GM12878 (cell line): Measurements from ENCODE around the gene VSTM4. TPM values are rescaled to one million over a fixed set of nuclear protein-coding genes. Genes with fewer than 3 reads are reported as not detected.

Source experiments
- ATAC-seq: fragments of 200-7000 bp; cut with Tn5 transposase; 3 replicates; pipeline ENCODE4 v1.9.1; 2020; ENCODE audit warnings: mild to moderate bottlenecking, moderate library complexity
- BruUV-seq: library from RNA; stranded (reverse); fragments of 400-500 nt; replicated peaks from 2 replicates; lab custom pipeline; 2021; lab: Mats Ljungman, UMichigan
- CTCF ChIA-PET: fragments of 300-600 bp; sonication (Branson Sonifier 250); formaldehyde crosslinking; extraction: SDS; loops from one replicate; lab custom pipeline; 2021; ENCODE audit warnings: inconsistent platforms; lab: Yijun Ruan, JAX
- POLR2A ChIA-PET: fragments of 350-600 bp; formaldehyde crosslinking; extraction: SDS; loops from one replicate; lab custom pipeline; 2021; ENCODE audit warnings: inconsistent platforms; lab: Charles Lee
- RAD21 ChIA-PET: fragments of 300-600 bp; sonication (Branson Sonifier 250); formaldehyde crosslinking; loops from one replicate; lab custom pipeline; 2023; ENCODE audit warnings: antibody characterized with exemption; ENCODE audit not compliant: unreplicated experiment; lab: Charles Lee
- SMC1A ChIA-PET: fragments of 300-600 bp; sonication (Branson Sonifier 250); formaldehyde crosslinking; loops from one replicate; lab custom pipeline; 2023; ENCODE audit not compliant: unreplicated experiment, uncharacterized antibody; lab: Charles Lee
- DNase-seq: peaks from one replicate; pipeline ENCODE4 v3.0.0-alpha.2; 2011; ENCODE audit warnings: low read depth, low spot score
- FAIRE-seq: peaks from 3 replicates; lab custom pipeline; 2011; peaks lifted over from hg19 to GRCh38; lab: Jason Lieb, UNC
- H2AFZ ChIP-seq: 2 replicates; pipeline ENCODE4 v1.6.0; 2011; ENCODE audit warnings: low read depth, low read length, control low read depth; ENCODE audit not compliant: control insufficient read depth
- H3K27ac ChIP-seq: 2 replicates; pipeline ENCODE4 v1.5.1; 2011; ENCODE audit warnings: control low read depth; ENCODE audit not compliant: control insufficient read depth, insufficient read depth
- H3K27me3 ChIP-seq, 2 experiments: replicated peaks in 1 of 2; 2 replicates each; pipeline versions ENCODE4 v1.6.0 to v1.6.1; 2011; ENCODE audit warnings: low read length in 1 of 2; ENCODE audit not compliant: control insufficient read depth in 2 of 2, insufficient read depth in 2 of 2
- H3K36me3 ChIP-seq, 2 experiments: 2 replicates each; pipeline ENCODE4 v1.5.1; 2011; ENCODE audit warnings: low read length in 1 of 2; ENCODE audit not compliant: control insufficient read depth in 2 of 2, insufficient read depth in 2 of 2
- H3K4me1 ChIP-seq: 2 replicates; pipeline ENCODE4 v1.6.1; 2011; ENCODE audit warnings: mild to moderate bottlenecking, low read length, moderate library complexity, mixed read lengths; ENCODE audit not compliant: control insufficient read depth, insufficient read depth
- H3K4me2 ChIP-seq: 2 replicates; pipeline ENCODE4 v1.6.0; 2011; ENCODE audit warnings: control low read depth; ENCODE audit not compliant: control insufficient read depth, insufficient read depth
- H3K4me3 ChIP-seq: fragments of 200-600 bp; sonication (generic); 2 replicates; pipeline ENCODE4 v1.5.1; 2016
- H3K79me2 ChIP-seq: 2 replicates; pipeline ENCODE4 v1.6.0; 2011; ENCODE audit warnings: low read length; ENCODE audit not compliant: control insufficient read depth, insufficient read depth
- H3K9ac ChIP-seq: 2 replicates; pipeline ENCODE4 v1.8.0; 2011; ENCODE audit warnings: low read length, control low read depth, mixed read lengths; ENCODE audit not compliant: control insufficient read depth, insufficient read depth
- H3K9me3 ChIP-seq: replicated peaks from 3 replicates; pipeline ENCODE4 v1.5.1; 2011; ENCODE audit warnings: mild to moderate bottlenecking, low read length; ENCODE audit not compliant: control insufficient read depth, insufficient read depth
- H4K20me1 ChIP-seq: 2 replicates; pipeline ENCODE4 v1.6.0; 2011; ENCODE audit not compliant: control insufficient read depth, insufficient read depth
- CBX5 ChIP-seq: sonication (generic); IDR thresholded peaks from 2 replicates; pipeline ENCODE4 v1.6.1; 2016; ENCODE audit warnings: low read depth, moderate library complexity, mild to moderate bottlenecking, inconsistent platforms
- FOXM1 ChIP-seq: IDR thresholded peaks from 2 replicates; pipeline ENCODE4 v1.6.1; 2012; ENCODE audit warnings: low read depth, mild to moderate bottlenecking, inconsistent platforms, low read length, moderate library complexity
- HDAC6 ChIP-seq: fragments of 200-600 bp; sonication (generic); IDR thresholded peaks from one replicate; pipeline ENCODE4 v1.8.0; 2017; ENCODE audit warnings: antibody characterized with exemption; ENCODE audit not compliant: unreplicated experiment
- IRF3 ChIP-seq: fragments of 450-650 bp; IDR thresholded peaks from 2 replicates; pipeline ENCODE4 v1.6.1; 2014; ENCODE audit warnings: mild to moderate bottlenecking
- MEF2B ChIP-seq: fragments of 450-650 bp; IDR thresholded peaks from 2 replicates; pipeline ENCODE4 v1.6.1; 2018; ENCODE audit warnings: mild to moderate bottlenecking, moderate library complexity; ENCODE audit not compliant: partially characterized antibody, poor library complexity, severe bottlenecking
- MTA2 ChIP-seq: fragments of 450-650 bp; IDR thresholded peaks from 2 replicates; pipeline ENCODE4 v1.6.1; 2016; ENCODE audit warnings: low read depth, mild to moderate bottlenecking, moderate library complexity
- MTA3 ChIP-seq: IDR thresholded peaks from 2 replicates; pipeline ENCODE4 v1.6.1; 2012; ENCODE audit warnings: low read length, inconsistent platforms, borderline replicate concordance
- NR2C2 ChIP-seq: IDR thresholded peaks from 2 replicates; pipeline ENCODE4 v1.6.1; 2011; ENCODE audit warnings: borderline replicate concordance, low read depth; ENCODE audit not compliant: control insufficient read depth, insufficient read length
- PML ChIP-seq: IDR thresholded peaks from 2 replicates; pipeline ENCODE4 v1.6.1; 2012; ENCODE audit warnings: low read length, inconsistent platforms
- POLR2A ChIP-seq: IDR thresholded peaks from 2 replicates; pipeline ENCODE4 v1.6.1; 2011; ENCODE audit warnings: low read depth, mild to moderate bottlenecking, low read length
- POLR2AphosphoS2 ChIP-seq: IDR thresholded peaks from 2 replicates; pipeline ENCODE4 v1.6.1; 2011; ENCODE audit warnings: low read depth, mild to moderate bottlenecking, low read length, improper control_type of control experiment, moderate library complexity
- RFX5 ChIP-seq: IDR thresholded peaks from 2 replicates; pipeline ENCODE4 v1.6.1; 2011; ENCODE audit warnings: low read depth, low read length, improper control_type of control experiment
- SMARCA5 ChIP-seq: fragments of 450-650 bp; IDR thresholded peaks from 2 replicates; pipeline ENCODE4 v1.6.1; 2017; ENCODE audit warnings: mild to moderate bottlenecking
- SMC3 ChIP-seq: IDR thresholded peaks from 2 replicates; pipeline ENCODE4 v1.6.1; 2011; ENCODE audit warnings: low read length, improper control_type of control experiment, borderline replicate concordance
- SREBF1 ChIP-seq: IDR thresholded peaks from 2 replicates; pipeline ENCODE4 v1.6.1; 2012; ENCODE audit warnings: mild to moderate bottlenecking, low read length
- USF1 ChIP-seq: IDR thresholded peaks from 2 replicates; pipeline ENCODE4 v1.6.1; 2011; ENCODE audit warnings: borderline replicate concordance, low read depth, mild to moderate bottlenecking, moderate library complexity, mixed read lengths, low read length; ENCODE audit not compliant: insufficient read depth; ENCODE audit errors: extremely low read length
- USF2 ChIP-seq: IDR thresholded peaks from 2 replicates; pipeline ENCODE4 v1.6.1; 2011; ENCODE audit warnings: low read depth, low read length, improper control_type of control experiment, borderline replicate concordance
- WGBS: methylation state at CpG from one replicate; pipeline ENCODE4 v1.1.6; 2016; ENCODE audit warnings: low lambda C conversion rate; ENCODE audit not compliant: insufficient replicate concordance, insufficient coverage; ENCODE audit errors: missing lambda C conversion rate; 5-methylcytosine and 5-hydroxymethylcytosine counted together
- in situ Hi-C: fragments of 300-500 bp; cut with MboI; formaldehyde crosslinking; loops from 9 replicates; pipeline ENCODE4 v1.14.3; 2018; ENCODE audit warnings: mixed read lengths
- intact Hi-C: fragments of 100-400 bp; cut with micrococcal nuclease; formaldehyde crosslinking; loops from one replicate; pipeline ENCODE4 v1.14.2; 2022; ENCODE audit not compliant: unreplicated experiment
- polyA plus RNA-seq, 11 experiments: library from polyadenylated mRNA; depleted of rRNA in 4 of 11; unstranded in 6 of 11; stranded (reverse) in 5 of 11; fragments of >200 nt; fragmentation: Nextera tagmentation in 4 of 11; fragmentation: Illumina TruSeq in 1 of 11; extraction: Ambion mirVana in 4 of 11; extraction: Trizol in 1 of 11; gene quantifications; 1 replicate in 1 of 11; 2 replicates in 10 of 11; pipeline versions ENCODE4 v1.2.1 to v1.2.3, GENCODE V29; 2011 to 2016; ENCODE audit warnings: inconsistent platforms in 2 of 11, missing spikeins in 2 of 11, low read depth in 1 of 11
- total RNA-seq, 4 experiments: library from RNA; depleted of rRNA in 3 of 4; stranded (reverse); fragments of >200 nt in 3 of 4; fragmentation: Illumina TruSeq in 1 of 4; extraction: Trizol in 1 of 4; gene quantifications; 2 replicates each; pipeline versions ENCODE4 v1.2.1 to v1.2.3, GENCODE V29; 2013 to 2021

The VSTM4 gene
- total and polyA plus RNA-seq, 10 of the 15 experiments (the other 5 are each of a cell fraction or from before 2014, with no cell fraction given) = 0.01 to 0.14 (median 0.02) TPM; not detected in 7

GRCh38 chr10:49106451-49106850 is 8.9 kb downstream of the VSTM4 start:
- H3K4me2 ChIP-seq = no peak overlapping the region
- no peak overlapping the region for H3K27ac ChIP-seq
- ChIA-PET SMC1A (no interaction called here), RAD21 (no interaction called here)
- H2AFZ ChIP-seq = no peak overlapping the region
- no peaks in the 10 kb centered on the region for H4K20me1 ChIP-seq
- H3K27me3 ChIP-seq = no peaks in the 10 kb centered on the region
- H3K36me3 ChIP-seq = no peaks in the 10 kb centered on the region
- ATAC-seq (no peak), FAIRE-seq (no peak)
- no peak overlapping the region for H3K9ac ChIP-seq
- intact Hi-C loops = no loop called here
- WGBS = 74% methylated on average over 7 of the region's 7 CpGs
- no peak for TF ChIP-seq MTA2
- TF ChIP-seq SREBF1 = no peak
- TF ChIP-seq IRF3 = no peak
- TF ChIP-seq HDAC6 = no peak
- no peak for TF ChIP-seq MEF2B
- no peak for TF ChIP-seq SMC3
- TF ChIP-seq POLR2AphosphoS2 = no peak
- TF ChIP-seq NR2C2 = no peak
- no peak for TF ChIP-seq MTA3
- no peak for TF ChIP-seq FOXM1
- TF ChIP-seq SMARCA5 = no peak
- no peak for TF ChIP-seq USF2
- no peak for TF ChIP-seq POLR2A
- TF ChIP-seq RFX5 = no peak
- TF ChIP-seq PML = no peak
- TF ChIP-seq CBX5 = no peak
- no peak for TF ChIP-seq USF1
- TF ChIP-seq, all 136 proteins: peak for 0
- Histone ChIP-seq H3K9me3 (no peaks in the 10 kb centered on the region), H3K4me3 (no peak overlapping the region), H3K79me2 (no peaks in the 10 kb centered on the region), H3K4me1 (no peaks in the 10 kb centered on the region)
- no TSS peak for BruUV-seq
- POLR2A ChIA-PET = no interaction called here
- CTCF ChIA-PET = no interaction called here
- DNase-seq = no peak
- in situ Hi-C loops = no loop called here
